ENCODE measurements around the gene GNAS. TPM values are rescaled to one million over a fixed set of nuclear protein-coding genes. Genes with fewer than 3 reads are reported as not detected.
A peak's percentile ranks its signal among the peaks of the same experiment; 100 is the strongest.

GNAS gene
- polyA plus RNA-seq, 3 donors from 2014 or later, result 70.1 to 127 (median 107) TPM

DNA sequence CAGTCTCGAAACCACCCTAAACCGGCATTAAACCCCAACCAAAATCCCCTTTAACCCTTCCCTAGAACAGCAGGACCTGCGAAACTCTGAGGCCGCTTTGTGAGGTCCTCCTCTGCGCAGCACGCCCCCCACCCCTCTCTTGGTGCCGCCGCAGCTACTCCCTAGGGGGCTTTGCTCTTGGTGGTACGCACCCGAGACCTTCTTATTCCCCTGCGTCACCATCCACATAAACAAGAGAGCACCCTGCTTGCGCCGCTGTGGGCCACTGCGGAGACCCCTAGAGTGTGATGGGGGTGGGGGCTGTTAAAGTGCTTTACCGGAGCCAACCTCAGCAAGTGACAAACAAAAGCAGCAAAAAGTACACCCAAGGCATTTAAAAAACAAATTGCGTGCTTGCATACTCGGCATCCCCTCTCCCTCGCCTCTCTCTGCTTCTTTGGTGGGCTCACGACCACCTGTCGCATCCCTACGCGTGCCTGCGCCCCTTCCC is 502 bp upstream of the GNAS start:
- H3K36me3 Mint-ChIP-seq, result no peaks in the 10 kb centered on the region
- no peak overlapping the region for H3K27ac Mint-ChIP-seq
- peaks cover 16 to 18% of the 10 kb centered on the region in 2 donors for H3K4me1 Mint-ChIP-seq
- peaks cover 8 to 20% (median 18%) of the 10 kb centered on the region in 3 donors for H3K27me3 Mint-ChIP-seq (ENCODE audit: low read depth in 3 of 3)
- no peak for DNase-seq
- peak overlapping the region in 4 of 5 donors; percentile 21 to 91 (median 48) for H3K4me3 Mint-ChIP-seq
- H3K9me3 Mint-ChIP-seq, result no peaks in the 10 kb centered on the region

DNA sequence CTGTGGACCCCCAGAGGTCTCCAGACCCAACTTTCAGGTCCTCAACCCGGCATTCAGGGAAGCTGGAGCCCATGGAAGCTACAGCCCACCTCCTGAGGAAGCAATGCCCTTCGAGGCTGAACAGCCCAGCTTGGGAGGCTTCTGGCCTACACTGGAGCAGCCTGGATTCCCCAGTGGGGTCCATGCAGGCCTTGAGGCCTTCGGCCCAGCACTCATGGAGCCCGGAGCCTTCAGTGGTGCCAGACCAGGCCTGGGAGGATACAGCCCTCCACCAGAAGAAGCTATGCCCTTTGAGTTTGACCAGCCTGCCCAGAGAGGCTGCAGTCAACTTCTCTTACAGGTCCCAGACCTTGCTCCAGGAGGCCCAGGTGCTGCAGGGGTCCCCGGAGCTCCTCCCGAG is 950 bp downstream of the GNAS start:
- no peak overlapping the region for H3K4me3 Mint-ChIP-seq
- DNase-seq, result no peak

DNA sequence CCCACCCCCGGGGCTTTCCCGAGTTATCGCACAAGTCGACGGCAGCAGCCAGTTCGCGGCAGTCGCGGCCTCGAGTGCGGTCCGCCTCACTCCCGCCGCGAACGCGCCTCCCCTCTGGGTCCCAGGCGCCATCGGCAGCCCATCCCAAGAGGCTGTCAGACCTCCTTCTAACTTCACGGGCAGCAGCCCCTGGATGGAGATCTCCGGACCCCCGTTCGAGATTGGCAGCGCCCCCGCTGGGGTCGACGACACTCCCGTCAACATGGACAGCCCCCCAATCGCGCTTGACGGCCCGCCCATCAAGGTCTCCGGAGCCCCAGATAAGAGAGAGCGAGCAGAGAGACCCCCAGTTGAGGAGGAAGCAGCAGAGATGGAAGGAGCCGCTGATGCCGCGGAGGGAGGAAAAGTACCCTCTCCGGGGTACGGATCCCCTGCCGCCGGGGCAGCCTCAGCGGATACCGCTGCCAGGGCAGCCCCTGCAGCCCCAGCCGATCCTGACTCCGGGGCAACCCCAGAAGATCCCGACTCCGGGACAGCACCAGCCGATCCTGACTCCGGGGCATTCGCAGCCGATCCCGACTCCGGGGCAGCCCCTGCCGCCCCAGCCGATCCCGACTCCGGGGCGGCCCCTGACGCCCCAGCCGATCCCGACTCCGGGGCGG is 1.6 kb downstream of the GNAS start:
- peak overlapping the region in 3 of 5 donors; percentile 33 to 43 (median 42) for H3K4me3 Mint-ChIP-seq
- no peak overlapping the region for H3K27ac Mint-ChIP-seq

More for the DNA sequence above, 950 bp downstream of the GNAS start:
- Mint-ChIP-seq H3K4me1 (peaks cover 11 to 16% of the 10 kb centered on the region in 2 donors), H3K27me3 (ENCODE audit: low read depth in 3 of 3) (peaks cover 14 to 21% (median 14%) of the 10 kb centered on the region in 3 donors), H3K36me3 (no peaks in the 10 kb centered on the region), H3K9me3 (no peaks in the 10 kb centered on the region), H3K27ac (no peak overlapping the region)

DNA sequence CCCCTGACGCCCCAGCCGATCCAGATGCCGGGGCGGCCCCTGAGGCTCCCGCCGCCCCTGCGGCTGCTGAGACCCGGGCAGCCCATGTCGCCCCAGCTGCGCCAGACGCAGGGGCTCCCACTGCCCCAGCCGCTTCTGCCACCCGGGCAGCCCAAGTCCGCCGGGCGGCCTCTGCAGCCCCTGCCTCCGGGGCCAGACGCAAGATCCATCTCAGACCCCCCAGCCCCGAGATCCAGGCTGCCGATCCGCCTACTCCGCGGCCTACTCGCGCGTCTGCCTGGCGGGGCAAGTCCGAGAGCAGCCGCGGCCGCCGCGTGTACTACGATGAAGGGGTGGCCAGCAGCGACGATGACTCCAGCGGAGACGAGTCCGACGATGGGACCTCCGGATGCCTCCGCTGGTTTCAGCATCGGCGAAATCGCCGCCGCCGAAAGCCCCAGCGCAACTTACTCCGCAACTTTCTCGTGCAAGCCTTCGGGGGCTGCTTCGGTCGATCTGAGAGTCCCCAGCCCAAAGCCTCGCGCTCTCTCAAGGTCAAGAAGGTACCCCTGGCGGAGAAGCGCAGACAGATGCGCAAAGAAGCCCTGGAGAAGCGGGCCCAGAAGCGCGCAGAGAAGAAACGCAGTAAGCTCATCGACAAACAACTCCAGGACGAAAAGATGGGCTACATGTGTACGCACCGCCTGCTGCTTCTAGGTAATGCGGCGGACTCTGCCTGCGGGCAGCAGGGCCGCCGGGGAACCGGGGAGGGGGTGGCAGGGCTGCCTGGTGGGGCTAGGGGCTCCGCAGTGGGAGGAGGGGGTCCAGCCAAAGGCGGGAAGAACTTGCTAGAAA is 2.3 kb downstream of the GNAS start:
- Mint-ChIP-seq H3K36me3 (no peaks in the 10 kb centered on the region), H3K9me3 (no peaks in the 10 kb centered on the region), H3K4me3 (no peak overlapping the region), H3K27ac (no peak overlapping the region), H3K4me1 (peaks cover 11 to 16% of the 10 kb centered on the region in 2 donors), H3K27me3 (ENCODE audit: low read depth in 3 of 3) (peaks cover 14 to 21% (median 14%) of the 10 kb centered on the region in 3 donors)
- no peak for DNase-seq

More for the DNA sequence above, 1.6 kb downstream of the GNAS start:
- Mint-ChIP-seq H3K9me3 (no peaks in the 10 kb centered on the region), H3K4me1 (peaks cover 11 to 16% of the 10 kb centered on the region in 2 donors), H3K36me3 (no peaks in the 10 kb centered on the region), H3K27me3 (ENCODE audit: low read depth in 3 of 3) (peaks cover 14 to 21% (median 14%) of the 10 kb centered on the region in 3 donors)
- no peak for DNase-seq

DNA sequence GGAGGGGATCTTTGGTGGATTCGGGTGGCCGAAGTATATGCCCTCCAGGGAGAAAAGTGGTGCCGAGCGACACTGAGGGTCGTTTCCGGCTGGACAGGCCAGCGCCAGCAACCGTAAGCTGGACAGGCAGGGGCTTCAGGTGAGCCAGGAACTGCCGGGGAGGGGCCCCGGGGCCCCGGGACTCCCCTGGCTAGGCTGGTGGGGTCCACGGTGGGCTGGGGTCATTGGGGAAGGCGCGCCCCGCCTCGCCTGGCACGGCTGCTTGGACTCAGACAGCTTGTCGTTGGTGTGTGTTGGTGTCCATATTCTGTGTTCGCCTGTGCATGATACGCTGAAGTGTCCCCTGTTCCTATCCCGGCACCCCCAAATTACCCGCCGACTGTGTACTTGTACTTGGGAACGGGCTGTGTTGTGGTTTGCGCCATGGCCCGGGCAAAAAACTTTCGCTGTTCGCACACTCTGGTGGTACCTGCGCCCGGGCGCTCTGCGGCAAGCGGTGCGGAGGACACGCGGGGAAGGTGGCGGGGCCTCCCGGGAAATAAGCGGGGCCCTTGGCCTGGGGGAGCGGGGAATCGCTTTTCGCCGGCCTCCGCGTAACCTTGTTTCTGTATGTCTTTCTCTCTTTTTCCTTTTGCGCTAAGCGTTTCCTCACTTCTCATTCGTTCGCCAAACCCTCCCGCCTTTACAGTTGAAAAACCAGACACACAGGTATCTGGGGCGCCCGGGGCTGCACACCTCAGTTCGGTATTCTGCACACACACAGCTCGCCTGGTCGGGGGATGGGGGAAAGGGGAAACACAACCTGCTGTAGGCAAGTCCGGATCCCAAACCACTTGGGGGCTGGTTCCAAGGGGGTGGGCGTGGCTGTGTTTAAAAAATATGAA is 3.2 kb downstream of the GNAS start:
- no peaks in the 10 kb centered on the region for H3K36me3 Mint-ChIP-seq

DNA sequence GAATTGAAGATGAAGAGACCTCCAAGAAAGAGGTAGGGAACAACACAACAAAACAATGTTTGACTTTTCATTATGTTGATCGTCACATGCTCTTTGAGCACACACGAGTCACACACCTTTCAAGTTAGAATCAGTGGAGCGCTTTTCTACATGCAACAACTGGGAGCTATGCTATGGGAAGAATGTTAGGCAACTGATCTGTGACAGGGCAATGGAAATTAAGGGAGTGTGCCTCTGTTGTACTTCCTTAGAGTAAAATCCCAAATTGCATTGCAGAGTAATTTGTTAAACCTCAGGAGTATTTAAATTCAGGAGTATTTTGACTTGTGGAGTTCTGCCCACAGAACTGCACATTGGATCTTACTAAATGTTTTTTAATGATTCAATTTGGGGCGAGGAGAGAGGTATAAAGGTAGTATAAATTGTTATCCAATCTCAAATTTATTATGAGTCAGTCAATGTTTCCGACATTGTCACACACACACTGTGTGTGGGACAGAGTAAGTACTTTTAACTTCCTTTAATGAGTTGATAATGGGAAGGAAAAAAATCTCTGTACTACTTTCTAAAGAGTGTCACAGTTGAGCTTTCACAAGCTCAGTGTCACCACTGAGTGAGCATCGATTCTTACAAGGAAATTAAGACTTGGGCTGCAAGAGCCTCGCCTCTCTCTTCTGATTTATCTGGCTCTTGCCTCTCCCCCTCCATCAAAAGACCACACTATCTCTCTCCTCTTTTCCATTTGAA is 10.7 kb downstream of the GNAS start:
- no peak for DNase-seq
- no peaks in the 10 kb centered on the region for H3K36me3 Mint-ChIP-seq

More for the DNA sequence above, 3.2 kb downstream of the GNAS start:
- H3K27ac Mint-ChIP-seq, result no peak overlapping the region
- H3K27me3 Mint-ChIP-seq (ENCODE audit: low read depth in 3 of 3), result peaks cover 12 to 21% (median 17%) of the 10 kb centered on the region in 3 donors
- peaks cover 8 to 14% of the 10 kb centered on the region in 2 donors for H3K4me1 Mint-ChIP-seq
- no peaks in the 10 kb centered on the region for H3K9me3 Mint-ChIP-seq
- no peak for DNase-seq
- H3K4me3 Mint-ChIP-seq, result peak overlapping the region in 1 of 5 donors; percentile 10

DNA sequence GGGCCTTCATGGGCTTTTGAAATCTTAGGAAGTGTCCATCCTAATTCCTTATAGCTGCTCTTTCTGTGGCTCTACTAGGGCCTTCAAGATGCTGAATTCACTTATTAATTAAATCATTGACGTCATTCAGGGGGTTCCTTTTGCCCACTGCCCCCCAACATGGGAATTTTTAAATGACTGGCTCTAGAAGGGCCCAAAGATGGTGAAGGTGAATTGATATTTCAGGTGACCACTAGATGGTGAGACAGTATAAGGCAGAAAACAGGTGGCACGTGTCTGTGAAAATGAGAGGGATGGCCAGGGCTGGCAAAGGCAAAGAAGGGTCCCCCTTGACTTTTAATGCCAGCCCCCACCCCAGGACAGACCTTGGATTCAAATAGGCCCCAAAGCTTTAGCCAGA is 11.8 kb downstream of the GNAS start:
- H3K27me3 Mint-ChIP-seq (ENCODE audit: low read depth in 3 of 3), result peaks cover 2 to 10% (median 6%) of the 10 kb centered on the region in 3 donors
- no peaks in the 10 kb centered on the region for H3K4me1 Mint-ChIP-seq
- H3K27ac Mint-ChIP-seq, result no peak overlapping the region
- H3K4me3 Mint-ChIP-seq, result no peak overlapping the region
- no peaks in the 10 kb centered on the region for H3K36me3 Mint-ChIP-seq
- no peaks in the 10 kb centered on the region for H3K9me3 Mint-ChIP-seq
- DNase-seq, result peak in 1 of 3 donors; percentile 14

More for the DNA sequence above, 10.7 kb downstream of the GNAS start:
- Mint-ChIP-seq H3K27ac (no peak overlapping the region), H3K27me3 (ENCODE audit: low read depth in 3 of 3) (peaks cover 2 to 10% (median 6%) of the 10 kb centered on the region in 3 donors), H3K4me3 (no peak overlapping the region), H3K9me3 (no peaks in the 10 kb centered on the region), H3K4me1 (no peaks in the 10 kb centered on the region)

DNA sequence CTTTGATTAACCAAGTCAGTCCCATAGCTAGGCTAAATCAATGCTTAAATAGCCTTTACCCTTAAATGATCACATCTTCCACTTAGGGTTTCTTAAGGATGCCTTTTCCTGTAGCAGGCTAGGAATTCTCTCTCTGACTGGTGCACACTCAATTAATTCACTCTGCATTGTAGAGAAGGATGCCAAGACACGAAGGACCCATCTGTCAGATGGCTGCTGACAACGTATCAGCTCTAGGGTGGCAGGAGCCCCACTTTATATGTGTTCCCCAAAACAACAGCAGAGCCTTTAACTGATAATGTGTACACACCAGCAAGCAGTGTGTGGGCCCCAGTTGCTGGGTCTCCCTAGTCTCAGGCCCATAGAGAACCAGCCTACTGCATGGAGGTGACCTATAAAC is 13.3 kb downstream of the GNAS start:
- H3K27me3 Mint-ChIP-seq (ENCODE audit: low read depth in 3 of 3), result peaks cover 2 to 10% (median 2%) of the 10 kb centered on the region in 3 donors
- no peak overlapping the region for H3K4me3 Mint-ChIP-seq
- no peaks in the 10 kb centered on the region for H3K36me3 Mint-ChIP-seq
- H3K27ac Mint-ChIP-seq, result no peak overlapping the region
- no peaks in the 10 kb centered on the region for H3K4me1 Mint-ChIP-seq
- no peaks in the 10 kb centered on the region for H3K9me3 Mint-ChIP-seq
- no peak for DNase-seq

DNA sequence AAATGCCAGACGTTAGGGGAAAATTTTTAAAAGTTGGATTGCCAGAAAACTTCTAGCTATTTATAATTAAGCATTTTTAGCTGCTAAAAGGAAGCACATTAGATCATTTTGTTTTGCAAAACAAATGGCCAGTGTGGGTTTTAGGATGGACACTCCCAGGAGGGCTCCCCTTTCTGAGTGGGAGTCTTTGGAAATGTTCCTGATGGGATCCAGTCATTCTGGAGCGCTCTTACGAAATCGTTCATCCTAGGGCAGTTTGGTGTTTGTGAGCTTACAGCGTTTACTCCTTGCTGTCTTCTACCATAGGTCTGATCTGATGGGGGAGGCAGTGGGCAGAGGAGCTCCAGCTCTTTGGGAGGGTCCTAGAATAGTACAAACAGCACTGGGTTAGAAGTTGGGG is 14.7 kb downstream of the GNAS start:
- Mint-ChIP-seq H3K4me1 (no peaks in the 10 kb centered on the region), H3K36me3 (no peaks in the 10 kb centered on the region), H3K9me3 (no peaks in the 10 kb centered on the region), H3K4me3 (no peak overlapping the region), H3K27me3 (ENCODE audit: low read depth in 3 of 3) (peaks cover 0 to 8% (median 2%) of the 10 kb centered on the region in 3 donors), H3K27ac (no peak overlapping the region)
- no peak for DNase-seq

DNA sequence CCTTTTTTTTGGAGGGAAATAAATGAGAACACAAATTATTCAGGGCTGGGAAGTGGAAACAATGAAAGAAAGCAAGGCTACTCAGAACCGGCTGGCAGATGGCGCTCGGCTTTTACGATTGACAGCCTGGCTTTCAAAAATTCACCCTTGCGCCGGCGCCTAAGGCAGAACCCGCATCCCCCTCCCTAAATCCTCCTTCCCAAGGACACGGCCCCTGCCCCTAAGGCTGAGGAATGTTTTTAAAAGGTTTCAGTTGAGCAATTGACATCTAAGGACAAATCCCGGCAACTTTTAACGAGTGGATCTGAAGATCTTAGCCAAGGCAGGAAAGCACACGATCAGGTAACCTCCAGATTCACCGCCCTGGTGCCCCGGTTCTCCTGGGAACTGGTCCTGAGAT is 16.3 kb downstream of the GNAS start:
- H3K4me3 Mint-ChIP-seq, result no peak overlapping the region
- H3K27ac Mint-ChIP-seq, result no peak overlapping the region
- DNase-seq, result no peak
- peaks cover 0 to 8% (median 2%) of the 10 kb centered on the region in 3 donors for H3K27me3 Mint-ChIP-seq (ENCODE audit: low read depth in 3 of 3)
- no peaks in the 10 kb centered on the region for H3K36me3 Mint-ChIP-seq
- no peaks in the 10 kb centered on the region for H3K4me1 Mint-ChIP-seq
- no peaks in the 10 kb centered on the region for H3K9me3 Mint-ChIP-seq

DNA sequence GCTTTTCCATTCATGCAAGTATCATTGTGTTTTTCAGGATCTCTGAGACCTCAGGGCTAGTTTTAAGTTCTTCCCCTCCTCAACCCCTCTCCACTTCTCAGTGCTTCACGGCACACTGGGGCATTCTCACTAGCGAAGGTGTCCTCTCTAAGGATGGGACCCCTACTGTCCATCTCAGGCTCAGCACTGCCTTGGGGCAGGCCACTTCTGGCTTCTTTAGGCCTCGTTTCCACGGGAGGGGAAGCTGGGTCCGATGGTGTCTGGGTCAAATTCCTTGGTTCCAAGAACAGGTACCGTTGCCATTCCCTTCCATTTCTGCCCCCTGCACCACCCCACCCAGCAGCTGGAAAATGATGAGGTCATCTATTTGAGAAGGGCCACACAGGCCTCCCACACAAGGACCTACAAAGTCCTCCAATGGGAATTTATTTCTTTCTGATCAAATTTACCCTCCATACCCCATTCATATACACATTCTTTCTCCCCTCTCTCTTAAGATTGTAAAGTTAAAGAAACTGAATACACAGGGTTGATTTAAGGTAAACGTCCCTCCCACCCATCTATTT is 17.2 kb downstream of the GNAS start:
- Mint-ChIP-seq H3K36me3 (peaks cover 0 to 2% (median 0%) of the 10 kb centered on the region in 3 donors), H3K27ac (no peak overlapping the region), H3K27me3 (ENCODE audit: low read depth in 3 of 3) (peaks cover 0 to 6% (median 2%) of the 10 kb centered on the region in 3 donors), H3K4me1 (no peaks in the 10 kb centered on the region), H3K9me3 (no peaks in the 10 kb centered on the region), H3K4me3 (no peak overlapping the region)
- no peak for DNase-seq

DNA sequence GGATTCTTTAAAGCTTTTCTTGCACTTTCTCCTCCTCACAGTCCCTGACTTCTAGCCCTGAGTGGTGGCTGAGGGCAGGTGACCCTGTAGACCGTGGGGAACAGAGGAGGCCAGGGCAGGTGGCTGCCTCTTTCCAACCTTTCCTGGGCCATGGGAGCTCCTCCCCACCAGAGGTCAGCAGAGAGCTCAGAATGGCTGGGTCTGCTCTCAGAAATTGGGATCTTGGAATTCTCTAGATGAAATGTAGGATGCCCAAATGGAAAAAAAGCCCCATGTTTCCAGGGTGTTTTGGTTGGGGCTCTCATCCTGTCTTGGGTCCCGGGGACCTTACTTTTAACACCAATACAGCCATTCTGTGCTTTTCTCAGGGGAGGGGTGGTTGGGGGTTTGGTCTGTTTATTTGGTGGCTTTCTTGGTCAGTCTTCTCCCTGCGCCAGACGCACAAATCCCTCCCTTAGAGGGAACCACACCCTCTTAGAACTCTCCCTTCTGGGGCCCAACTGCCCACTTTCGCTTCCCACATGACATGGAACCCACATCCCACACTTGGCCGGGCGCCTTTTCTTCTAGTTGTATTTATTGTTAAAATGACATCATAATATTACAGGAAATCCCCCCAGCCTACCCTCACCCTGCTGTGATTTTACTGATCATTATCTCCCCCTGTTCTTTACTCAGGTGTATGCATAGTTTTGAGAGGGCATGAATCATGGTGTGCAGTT is 17.9 kb downstream of the GNAS start:
- H3K27me3 Mint-ChIP-seq (ENCODE audit: low read depth in 3 of 3), result peaks cover 0 to 4% (median 2%) of the 10 kb centered on the region in 3 donors
- H3K36me3 Mint-ChIP-seq, result peaks cover 0 to 2% (median 0%) of the 10 kb centered on the region in 3 donors
- peak overlapping the region in 1 of 6 donors; percentile 8 for H3K27ac Mint-ChIP-seq
- no peak overlapping the region for H3K4me3 Mint-ChIP-seq
- H3K9me3 Mint-ChIP-seq, result no peaks in the 10 kb centered on the region
- H3K4me1 Mint-ChIP-seq, result no peaks in the 10 kb centered on the region
- peak; percentile 42 to 47 (median 43) for DNase-seq
